GM10847 (cell line): ENCODE data around the gene STX8.

Experiments
- POLR2A ChIP-seq: IDR thresholded peaks from 2 replicates; pipeline ENCODE4 v1.6.1; 2011; ENCODE audit not compliant: insufficient read length; ENCODE audit errors: extremely low read depth

The STX8 gene

DNA sequence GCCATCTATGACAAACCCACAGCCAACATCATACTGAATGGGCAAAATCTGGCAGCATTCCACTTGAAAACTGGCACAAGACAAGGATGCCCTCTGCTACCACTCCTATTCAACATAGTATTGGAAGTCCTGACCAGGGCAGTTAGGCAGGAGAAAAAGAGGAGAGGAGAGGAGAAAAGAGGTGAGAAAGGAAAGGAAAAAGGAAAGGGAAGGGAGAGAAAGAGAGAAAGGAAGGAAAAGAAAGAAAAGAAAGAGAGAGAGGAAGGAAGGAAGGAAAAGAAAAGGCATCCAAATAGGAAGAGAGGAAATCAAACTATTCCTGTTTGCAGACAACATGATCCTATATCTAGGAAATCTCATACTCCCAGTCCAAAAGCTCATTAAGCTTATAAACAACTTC, 11.5 kb downstream of the STX8 start:
- no peak for TF ChIP-seq POLR2A

DNA sequence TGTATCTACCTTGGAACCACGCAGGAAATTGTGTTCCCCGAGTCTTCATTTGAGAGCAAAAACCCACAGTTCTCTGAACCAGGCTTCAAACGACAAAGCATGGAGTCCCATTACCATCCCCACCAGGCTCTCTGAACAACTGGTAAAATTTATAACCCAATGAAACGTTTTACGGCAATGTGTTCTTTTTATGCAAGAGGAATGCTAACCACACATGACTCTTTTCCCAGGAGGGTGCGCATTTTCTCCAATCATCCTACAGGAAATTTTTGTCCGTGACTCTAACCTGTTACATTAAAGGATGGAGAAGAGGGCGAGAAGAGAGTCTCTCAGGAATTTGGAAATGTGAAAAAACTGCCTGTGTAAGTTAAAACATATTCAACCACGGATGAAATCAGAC, 17.8 kb downstream of the STX8 start:
- TF ChIP-seq POLR2A = no peak

DNA sequence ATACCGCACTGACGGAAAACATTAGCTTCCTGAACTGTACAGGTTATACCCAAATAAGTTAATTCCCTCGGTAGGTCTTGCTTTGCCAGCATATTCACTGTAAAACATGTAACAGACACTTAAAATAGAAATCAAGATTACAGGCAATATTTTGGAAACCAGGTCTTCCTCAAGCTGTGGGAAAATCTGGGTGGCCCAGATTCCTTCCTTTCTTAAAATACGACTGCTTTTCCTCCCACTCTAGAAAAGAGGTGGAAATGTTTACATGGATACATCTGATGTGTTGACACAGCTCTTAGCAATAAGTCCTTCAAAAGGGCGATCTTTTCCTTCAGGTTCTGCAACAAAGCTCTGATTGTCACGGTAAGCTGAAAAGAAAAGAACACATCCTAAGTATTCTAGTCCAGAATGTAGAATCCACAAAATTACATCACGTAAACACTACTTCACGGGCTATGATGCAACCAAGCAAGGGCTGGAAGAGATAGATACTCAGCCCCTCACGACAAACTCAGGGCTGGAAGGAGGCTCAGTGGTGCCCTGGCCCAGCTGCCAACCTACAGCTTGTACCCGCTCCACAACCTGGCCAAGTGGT, 18.4 kb downstream of the STX8 start:
- TF ChIP-seq POLR2A = no peak

DNA sequence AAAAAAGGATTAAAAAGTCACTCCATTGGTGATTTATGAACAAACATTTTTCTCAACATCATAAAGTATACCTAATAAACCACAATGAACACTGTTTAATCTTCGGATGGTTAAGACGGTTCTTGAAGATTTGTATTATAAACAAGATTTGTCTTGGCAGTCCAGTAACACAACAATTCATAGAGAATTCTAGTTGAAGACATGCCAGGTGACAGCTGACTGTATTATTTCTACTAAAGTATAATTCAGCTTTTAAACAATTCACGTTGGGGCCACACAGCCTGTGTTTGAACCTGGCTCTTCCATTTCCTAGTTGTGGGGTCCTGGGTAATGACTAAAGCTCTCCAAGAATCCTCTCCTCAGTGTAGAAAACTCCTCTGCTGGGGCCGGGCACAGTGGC, 22.0 kb downstream of the STX8 start:
- TF ChIP-seq POLR2A = no peak

DNA sequence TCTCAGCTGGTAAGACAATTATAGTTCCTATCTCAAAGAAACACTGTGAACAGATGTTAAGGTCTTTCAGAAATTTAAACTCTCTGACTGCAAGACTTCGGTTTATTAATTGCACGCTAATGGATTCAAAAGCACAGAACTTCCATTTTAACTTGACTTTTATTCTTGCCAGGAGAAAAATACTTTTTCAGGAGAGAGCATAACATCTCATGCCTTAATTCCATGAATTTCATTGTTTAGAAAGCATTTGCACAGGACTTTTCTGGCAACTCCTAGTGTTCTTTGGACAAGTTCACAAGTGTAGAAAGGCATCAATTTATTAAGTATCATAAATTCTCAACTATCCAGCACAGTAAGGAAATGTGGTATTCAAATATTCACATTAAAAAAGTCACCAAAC, 22.4 kb downstream of the STX8 start:
- no peak for TF ChIP-seq POLR2A

DNA sequence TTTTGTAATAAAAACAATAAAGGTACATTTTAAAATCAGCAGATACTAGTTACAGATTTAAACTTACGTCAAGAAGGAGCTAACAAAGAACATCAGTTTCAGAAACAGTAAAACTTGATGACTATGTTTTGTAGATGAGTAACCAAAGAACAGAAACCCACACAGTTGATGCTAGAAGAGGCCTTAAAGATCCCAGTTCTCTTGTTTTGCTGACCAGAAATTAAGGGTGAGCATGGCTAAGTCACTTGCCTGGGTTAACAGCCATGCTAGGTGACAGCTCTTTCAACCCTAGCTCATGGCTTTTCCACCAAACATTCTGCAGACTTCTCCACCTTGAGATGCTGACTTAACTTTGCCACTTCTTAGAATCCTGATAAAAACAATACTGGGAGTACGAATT, 26.4 kb downstream of the STX8 start:
- no peak for TF ChIP-seq POLR2A

DNA sequence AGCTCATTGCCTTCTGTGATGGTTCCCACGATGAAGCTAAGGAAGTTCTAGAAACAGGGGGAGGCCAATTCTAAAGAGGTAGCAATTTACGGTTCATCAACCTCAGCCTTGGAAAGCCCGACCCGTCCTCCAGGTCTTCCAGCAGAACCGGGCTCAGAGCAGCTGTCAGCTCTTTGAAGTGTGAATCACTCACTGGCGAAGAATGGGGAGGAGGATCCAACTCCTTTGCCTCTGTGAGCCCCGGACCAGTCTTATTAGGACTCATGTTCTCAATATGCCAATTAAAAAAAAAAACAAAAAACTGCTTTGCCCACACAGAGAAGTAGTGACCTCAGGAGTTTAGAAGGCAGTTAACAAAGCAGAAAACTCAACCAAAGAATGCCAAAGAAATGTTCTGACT, 31.4 kb downstream of the STX8 start:
- no peak for TF ChIP-seq POLR2A

DNA sequence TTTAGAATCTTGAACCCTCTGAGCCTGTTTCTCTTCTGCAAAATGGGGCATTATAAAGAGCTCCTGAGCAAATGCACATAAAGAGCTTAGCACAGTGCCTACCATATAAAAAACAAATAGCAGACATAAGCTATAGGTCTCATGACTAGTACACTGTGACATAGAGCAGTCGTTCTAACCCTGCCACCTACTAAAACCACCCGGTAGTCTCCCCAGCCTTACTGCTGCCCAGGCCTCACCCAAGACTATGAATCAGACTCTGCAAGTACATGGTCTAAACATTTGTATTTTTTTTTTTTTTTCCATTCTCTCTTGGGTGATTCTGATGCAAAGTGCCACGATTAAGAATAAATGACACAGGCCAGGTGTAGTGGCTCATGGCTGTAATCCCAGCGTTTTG, 33.9 kb downstream of the STX8 start:
- TF ChIP-seq POLR2A = no peak

DNA sequence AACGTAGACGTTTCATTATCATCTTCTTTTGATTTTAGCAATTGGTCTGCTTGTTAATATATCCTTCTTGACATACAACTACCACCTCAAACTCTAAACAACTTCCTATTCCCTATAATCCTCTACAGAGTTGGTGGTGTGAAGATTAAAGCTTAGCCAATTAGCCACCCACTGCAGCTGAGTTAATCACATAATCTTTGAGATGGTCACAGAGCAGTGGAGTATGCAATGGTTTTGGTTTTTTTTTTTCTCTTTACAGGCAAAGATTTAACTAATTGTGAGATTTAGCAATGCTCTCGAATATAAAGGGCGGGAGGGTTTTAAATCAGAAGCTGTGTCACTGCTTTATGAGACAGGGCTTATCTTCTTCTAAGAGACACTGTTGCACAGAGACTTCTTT, 37.0 kb downstream of the STX8 start:
- TF ChIP-seq POLR2A = no peak

DNA sequence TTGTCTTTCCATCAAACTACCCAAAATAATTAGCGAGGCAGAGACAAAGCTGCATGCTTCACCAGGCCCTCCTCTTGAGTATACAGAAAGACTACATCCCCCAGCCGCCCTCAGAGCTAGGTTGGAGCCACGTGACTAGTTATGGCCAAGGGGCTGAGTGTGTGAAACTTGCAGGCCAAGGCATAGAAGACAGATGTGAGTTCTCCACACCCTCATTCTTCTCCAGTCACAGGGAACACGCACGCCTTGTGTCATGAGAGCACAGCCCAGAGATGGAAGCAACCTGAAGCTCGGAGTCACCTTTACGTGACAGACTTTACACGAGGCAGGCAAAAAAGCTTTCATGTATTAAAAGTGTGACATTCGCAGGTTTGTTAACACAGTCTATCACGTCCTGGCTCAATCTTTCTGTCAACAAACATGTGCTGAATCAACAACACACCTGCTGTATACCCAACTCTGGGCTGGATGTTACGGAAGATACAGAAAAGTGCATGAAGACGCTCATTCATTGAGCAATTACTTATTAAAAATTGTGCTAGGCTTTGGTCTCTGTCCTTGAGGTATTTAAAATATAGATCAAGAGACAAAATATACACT, 38.3 kb downstream of the STX8 start:
- TF ChIP-seq POLR2A = no peak

DNA sequence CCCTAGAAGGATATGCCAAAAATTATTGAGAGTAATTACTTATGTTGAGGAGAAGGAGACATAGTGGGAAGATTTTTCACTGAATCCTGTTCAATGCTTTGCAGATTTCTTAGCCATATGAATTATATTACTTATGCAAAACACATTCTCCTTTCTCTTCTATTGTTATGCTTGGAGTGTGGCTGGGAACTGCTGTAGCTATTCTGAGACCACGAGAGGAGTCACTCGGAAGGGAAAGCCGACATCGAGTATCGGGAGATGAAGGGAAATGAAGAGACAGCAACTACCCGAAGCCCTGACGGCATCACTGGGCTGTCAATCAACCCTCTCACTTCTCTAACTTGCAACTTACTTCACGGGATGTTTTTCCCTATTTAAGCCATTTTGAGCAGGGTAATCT, 39.6 kb downstream of the STX8 start:
- no peak for TF ChIP-seq POLR2A

DNA sequence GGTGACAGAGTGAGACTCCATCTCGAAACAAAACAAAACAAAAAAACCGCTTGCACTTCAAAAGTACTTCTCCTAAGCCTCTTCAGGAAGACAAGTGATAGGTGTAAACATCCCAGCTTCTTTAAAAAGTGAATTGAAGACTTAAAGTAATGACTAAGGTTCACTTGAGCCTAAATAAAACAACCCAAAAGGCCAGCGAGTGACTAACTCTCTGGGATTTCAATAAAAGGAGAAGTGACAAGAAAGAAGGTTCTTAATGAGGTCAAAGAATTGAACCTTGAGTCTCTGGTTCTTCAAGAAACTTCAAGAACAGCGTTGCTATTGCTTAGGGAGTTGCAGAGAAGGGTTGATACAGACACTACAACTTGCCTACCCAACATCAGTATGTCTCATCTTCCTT, 42.2 kb downstream of the STX8 start:
- TF ChIP-seq POLR2A = no peak

DNA sequence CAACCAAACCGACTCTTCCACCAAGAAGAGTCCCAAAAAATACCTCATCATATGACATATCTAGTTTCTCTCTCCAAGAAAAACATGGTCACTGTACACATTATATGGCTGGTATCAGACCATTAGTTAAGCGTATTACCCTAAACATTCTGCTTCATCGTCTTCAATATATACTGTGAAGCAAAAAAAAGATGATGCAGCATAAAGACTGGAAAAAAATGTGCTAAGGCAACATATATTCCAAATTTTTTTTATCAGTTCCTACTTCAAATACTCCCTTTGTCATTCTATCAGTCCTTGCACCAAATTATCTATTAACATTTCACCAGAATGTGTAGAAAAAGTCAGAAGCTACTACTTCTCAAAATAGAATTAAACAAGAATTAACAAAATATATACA, 42.9 kb downstream of the STX8 start:
- TF ChIP-seq POLR2A = no peak

DNA sequence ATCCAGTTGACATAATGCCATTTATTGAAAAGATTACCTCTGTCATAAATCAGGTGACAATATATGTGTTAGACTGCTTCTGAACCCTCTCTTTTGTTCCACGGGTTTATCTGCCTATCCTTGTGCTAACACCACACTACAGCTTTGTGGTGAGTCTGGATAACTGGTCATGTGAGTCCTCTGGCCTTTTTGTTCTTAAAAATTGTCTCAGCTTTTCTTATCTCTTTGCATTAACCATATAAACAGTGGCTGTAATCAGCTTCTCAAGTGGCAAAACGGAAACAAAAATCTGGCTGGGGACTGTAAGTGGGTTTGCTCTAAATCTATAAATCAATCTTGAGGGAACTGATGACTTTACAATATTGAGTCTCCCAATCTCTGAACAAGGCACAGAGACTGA, 44.6 kb downstream of the STX8 start:
- no peak for TF ChIP-seq POLR2A

DNA sequence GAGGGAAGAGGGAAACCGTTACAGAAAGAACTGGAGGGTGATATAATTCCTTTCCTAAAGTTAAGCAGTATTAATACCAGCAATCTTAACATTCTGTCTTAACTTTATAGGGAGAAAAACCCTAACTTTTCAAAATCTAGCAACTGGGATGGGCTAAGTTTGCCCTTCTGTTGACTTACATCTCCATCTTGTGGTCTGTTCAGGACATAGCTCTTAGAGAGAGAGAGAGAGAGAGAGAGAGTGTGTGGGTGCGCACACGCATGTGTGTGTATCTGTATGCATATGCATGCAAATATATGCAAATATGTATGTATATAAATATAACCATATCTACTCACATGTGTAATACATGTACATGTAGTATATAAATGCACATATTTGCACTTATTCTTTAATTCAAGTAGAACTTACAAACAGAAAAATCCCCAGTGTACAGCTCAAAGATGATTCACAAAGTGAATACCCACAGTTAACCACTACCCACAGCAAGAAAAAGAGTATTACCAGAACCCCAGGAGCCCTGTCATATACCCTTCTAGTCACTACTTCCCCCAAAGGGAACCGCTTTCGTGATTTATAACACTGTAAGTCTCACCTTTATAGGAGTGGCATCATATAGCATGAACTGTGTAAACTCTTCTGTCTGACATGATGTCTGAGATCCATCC, 46.5 kb downstream of the STX8 start:
- TF ChIP-seq POLR2A = no peak

DNA sequence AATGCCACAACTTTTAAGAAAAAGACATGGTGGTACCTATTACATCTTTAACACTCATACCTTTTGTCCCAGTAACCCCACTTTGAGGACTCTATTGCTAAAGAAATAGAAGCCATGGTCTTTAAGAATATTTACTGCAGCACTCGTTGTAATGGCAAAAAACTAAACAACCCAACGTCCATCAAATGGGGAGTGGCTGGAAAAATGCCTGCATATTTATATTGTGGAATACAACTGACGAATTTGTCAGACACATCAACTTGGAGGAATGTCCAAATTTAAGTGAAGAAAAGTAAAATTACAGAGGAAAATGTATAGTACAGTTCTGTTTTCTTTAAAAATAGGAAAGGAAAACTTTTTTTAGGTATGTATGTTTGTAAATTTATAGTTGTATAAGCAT, 47.8 kb downstream of the STX8 start:
- TF ChIP-seq POLR2A = no peak

DNA sequence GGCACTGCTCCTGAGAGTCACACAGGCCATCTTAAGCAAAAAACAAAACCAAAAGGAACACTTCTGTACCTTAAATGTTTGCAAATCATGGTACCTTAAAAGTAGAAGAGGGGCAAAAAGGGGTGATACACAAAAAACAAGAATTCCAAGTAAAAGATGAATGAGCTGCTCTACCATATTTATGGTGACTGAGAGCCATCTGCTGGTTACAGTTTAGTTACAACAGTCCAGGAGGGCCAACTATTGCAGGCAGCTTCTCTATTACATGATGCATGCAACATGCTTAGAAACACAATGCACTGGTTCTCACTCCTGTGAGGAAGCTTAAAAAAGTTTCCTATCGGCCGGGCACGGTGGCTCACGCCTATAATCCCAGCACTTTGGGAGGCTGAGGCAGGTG, 53.5 kb downstream of the STX8 start:
- no peak for TF ChIP-seq POLR2A
